Lung microvascular endothelial cell (primary cell): ENCODE measurements around the gene CASP14. TPM values are rescaled to one million over a fixed set of nuclear protein-coding genes. Genes with fewer than 3 reads are reported as not detected.
A peak's percentile ranks its signal among the peaks of the same experiment; 100 is the strongest.
"Not testable (repeated sequence)": the region's sequence is repeated elsewhere in the genome, so short reads cannot be mapped to it uniquely, and the experiment has no call there.

ENCODE experiments used
- DNase-seq, 2 donors: peaks; one replicate each; pipeline versions ENCODE4 v3.0.0 to v3.0.0-alpha.2; 2010; ENCODE audit warnings: low read depth in 2 of 2
- total RNA-seq: library from RNA; depleted of rRNA; stranded (reverse); fragments of >200 nt; gene quantifications from 2 replicates; pipeline ENCODE4 v1.2.1, GENCODE V29; 2014

CASP14 gene
- total RNA-seq, 1 donor from 2014 or later = not detected

GRCh38 chr19:15072930-15073647 is 23.8 kb downstream of the CASP14 start:
- no peak for DNase-seq

DNA sequence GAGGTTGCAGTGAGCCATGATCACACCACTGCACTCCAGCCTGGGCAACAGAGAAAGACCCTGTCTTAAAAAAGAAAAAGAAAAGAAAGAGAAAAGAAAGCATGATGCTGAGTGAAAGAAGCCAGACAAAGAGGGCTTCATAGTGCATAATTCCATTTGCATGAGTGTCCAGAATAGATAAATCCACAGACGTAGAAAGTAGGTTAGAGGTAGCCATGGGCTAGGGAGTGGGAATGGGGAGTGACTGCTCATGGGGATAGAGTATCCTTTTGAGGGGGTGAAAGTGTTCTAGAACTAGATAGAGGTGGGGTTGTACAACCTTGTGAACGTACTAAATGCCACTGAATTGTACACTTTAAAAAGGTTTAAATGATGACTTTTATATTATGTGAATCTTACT is 25.1 kb downstream of the CASP14 start:
- DNase-seq = no peak

DNA sequence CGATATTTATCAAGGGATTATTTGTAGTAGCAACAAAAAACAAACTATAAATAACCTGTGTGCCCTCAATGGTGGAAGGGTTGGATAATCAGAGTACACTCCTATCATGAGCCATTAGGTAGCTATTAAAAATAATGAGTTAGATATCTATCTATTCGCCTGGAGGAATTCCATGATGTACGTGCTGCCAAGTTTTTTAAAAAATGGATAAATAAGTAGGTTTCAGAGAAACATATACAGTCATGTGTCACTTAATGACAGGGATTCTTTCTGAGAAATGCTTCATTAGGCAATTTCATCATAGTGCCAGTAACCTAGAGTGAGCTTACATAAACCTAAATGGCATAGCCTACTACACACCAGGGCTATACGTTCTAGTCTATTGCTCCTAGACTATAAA is 26.5 kb downstream of the CASP14 start:
- no peak for DNase-seq

GRCh38 chr19:15080002-15080401 is 30.7 kb downstream of the CASP14 start:
- DNase-seq = not testable (repeated sequence)

- no peak for DNase-seq
These were observed 32.6 kb downstream of the CASP14 start, which contains the start of gene OR1I1 for GRCh38 chr19:15081911-15082310. Gene OR1I1, plus strand, starts transcription at chr19:15082211. Its CDS starts 4,855 bp downstream, at chr19:15087066.

DNA sequence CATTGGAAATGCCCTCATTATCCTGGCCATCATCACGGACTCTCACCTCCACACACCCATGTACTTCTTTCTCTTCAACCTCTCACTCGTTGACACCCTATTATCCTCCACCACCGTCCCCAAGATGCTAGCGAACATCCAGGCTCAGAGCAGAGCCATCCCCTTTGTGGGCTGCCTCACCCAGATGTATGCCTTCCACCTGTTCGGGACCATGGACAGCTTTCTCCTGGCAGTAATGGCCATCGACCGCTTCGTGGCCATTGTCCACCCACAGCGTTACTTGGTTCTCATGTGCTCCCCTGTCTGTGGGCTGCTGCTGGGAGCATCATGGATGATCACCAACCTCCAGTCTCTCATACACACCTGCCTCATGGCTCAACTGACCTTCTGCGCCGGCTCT is 37.9 kb downstream of the CASP14 start:
- no peak for DNase-seq

DNA sequence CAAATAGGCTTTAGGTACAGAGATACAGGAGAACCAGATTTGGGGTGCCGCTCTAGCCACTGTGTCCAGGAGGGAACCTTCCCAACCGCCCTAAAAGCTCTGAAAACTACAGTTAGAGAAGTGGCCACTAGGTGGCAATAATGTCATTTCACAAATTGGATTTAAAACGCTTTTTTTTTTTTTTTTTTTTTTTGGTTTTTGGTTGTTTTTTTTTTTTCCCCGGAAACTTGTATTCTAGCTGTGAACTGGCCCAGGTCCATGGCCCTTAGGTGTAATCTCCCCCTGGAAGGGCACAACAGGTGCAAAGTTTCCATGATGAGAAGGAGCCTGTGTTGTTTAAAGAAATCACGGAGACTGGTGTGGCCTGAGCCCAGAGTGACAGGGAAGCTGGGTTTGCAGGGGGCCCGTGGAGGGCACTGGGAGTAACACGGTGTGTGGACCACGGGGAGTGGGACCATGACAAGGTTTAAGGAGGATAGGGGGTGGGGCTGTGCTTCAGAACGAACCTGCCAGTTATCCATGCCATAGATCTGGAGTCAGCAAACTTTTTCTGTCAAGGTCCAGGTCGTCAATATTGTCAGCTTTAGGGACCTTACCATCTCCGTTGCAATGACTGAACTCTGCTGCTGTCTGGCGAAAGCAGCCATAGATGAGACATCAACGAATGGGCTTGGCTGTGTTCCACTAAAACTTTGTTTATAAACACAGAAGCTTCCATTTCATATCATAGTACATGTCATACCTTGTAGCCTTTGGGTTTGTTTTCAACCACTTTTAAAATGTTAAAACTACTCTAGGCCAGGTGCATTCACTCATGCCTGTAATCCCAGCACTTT is 42.9 kb downstream of the CASP14 start:
- peak; percentile 68 to 78 for DNase-seq

GRCh38 chr19:15093001-15093400 is 43.7 kb downstream of the CASP14 start:
- no peak for DNase-seq

DNA sequence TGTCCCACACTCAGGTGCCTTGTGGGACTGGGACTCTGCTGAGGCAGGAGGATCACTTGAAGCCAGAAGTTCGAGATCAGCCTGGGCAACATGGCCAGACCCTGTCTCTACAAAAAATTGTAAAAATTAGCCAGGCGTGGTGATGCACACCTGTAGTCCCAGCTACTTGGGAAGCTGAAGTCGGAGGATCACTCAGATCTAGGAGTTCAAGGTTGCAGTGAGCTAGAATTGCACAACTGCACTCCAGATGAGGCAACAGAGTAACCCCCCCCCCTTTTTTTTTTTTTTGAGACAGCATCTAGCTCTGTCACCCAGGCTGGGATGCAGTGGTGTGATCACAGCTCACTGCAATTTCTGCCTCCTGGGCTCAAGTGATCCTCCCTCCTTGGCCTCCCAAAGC is 46.9 kb downstream of the CASP14 start:
- DNase-seq = no peak

- DNase-seq = not testable (repeated sequence)
These were observed 48.7 kb downstream of the CASP14 start for GRCh38 chr19:15097980-15098379.

GRCh38 chr19:15098460-15098859 is 49.2 kb downstream of the CASP14 start:
- DNase-seq = no peak

GRCh38 chr19:15099017-15099582 is 49.8 kb downstream of the CASP14 start:
- no peak for DNase-seq

DNA sequence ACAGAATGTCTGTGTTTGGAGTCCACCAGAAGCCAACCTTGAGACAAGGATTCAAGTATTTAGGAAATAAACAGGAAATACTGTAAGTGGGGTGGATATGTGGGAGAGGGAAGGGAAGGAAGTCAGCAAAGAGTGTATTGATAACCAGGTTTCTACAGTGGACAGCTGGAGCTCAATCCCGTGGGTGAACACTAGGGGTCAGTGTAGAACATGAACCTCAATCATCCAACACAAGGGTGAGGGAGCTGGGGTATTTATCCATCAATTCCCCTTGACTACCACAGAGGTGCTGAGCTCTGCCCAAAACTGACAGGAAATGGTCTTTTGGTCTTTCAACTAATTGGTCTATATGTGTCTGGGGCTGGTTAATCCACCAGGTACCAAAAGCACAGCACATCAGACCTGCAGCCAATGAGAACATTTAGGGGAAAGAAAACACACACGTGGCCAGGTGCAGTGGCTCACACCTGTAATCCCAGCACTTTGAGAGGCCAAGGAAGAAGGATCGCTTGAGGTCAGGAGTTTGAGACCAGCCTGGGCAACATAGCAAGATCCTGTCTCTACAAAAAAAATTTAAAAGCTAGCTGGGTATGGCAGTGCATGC is 52.3 kb downstream of the CASP14 start:
- DNase-seq = peak; percentile 71 to 74

- no peak for DNase-seq
These were observed 54.7 kb downstream of the CASP14 start for GRCh38 chr19:15104003-15104402.

DNA sequence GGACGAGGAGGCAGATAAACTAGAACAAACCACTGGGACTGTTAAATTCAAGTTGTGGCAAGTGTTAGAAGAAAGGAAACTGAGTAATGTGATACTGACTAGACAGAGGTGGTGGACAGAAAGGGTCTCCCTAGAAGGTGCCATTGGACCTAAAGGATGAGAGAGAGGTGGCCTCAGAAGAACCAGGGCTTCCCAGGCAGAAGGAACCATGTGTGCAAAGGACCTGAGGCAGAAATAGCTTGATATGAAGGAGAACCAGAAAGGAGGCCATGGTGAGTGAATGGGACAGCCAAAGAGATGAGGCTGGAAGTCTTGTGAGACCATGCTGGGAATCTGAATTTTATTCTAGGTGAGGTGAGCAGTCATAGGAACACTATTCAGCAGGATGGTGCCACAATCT is 55.1 kb downstream of the CASP14 start:
- DNase-seq = no peak

DNA sequence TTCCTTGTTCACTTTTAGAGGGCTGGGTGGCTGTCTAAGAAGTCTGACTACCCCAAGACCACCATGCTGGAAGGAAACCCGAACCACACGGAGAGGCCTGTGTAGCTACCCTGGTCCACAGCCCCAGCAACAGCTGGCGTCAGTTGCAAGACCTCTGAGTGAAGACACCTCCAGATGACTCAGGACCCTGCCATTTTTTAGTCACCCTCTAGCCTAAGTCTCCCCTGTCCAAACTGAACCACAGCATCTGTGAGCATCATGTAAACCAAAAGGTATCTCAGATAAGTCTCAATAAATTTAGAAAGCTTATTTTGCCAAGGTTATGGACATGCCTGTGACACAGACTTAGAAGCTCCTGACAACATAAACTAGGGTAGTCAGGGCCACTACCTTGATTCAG is 55.8 kb downstream of the CASP14 start:
- DNase-seq = no peak

GRCh38 chr19:15107061-15108010 is 58.1 kb downstream of the CASP14 start, which contains the start of gene SYDE1:
Gene SYDE1, plus strand, starts transcription at chr19:15107401. Its CDS starts 33 bp downstream, at chr19:15107434.
- DNase-seq = peak; percentile 44 to 67
